Measurements from ENCODE around the gene KIF6.

DNA sequence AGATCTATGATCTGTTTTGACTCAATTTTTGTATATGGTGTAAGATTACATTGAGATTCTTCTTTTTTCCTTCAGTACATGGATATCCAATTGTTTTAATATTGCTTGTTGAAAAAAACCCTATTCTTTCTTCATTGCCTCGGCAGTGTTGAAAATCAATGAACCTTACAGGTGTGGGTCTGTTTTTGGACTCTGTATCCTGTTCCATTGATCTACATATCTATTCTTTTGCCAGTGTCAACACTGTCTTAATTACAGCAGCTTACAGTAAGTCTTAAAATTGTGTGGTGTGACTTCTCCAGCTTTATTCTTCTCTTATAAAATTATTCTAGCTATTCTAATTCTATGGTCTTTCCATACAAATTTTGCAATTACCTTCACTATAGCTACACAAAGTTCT is 320.9 kb downstream of the KIF6 start:
- no peak for TF ChIP-seq POLR2A (IDR thresholded peaks at IDR 0.05)
- TF ChIP-seq, protein P1, sequence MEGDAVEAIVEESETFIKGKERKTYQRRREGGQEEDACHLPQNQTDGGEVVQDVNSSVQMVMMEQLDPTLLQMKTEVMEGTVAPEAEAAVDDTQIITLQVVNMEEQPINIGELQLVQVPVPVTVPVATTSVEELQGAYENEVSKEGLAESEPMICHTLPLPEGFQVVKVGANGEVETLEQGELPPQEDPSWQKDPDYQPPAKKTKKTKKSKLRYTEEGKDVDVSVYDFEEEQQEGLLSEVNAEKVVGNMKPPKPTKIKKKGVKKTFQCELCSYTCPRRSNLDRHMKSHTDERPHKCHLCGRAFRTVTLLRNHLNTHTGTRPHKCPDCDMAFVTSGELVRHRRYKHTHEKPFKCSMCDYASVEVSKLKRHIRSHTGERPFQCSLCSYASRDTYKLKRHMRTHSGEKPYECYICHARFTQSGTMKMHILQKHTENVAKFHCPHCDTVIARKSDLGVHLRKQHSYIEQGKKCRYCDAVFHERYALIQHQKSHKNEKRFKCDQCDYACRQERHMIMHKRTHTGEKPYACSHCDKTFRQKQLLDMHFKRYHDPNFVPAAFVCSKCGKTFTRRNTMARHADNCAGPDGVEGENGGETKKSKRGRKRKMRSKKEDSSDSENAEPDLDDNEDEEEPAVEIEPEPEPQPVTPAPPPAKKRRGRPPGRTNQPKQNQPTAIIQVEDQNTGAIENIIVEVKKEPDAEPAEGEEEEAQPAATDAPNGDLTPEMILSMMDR (IDR thresholded peaks at IDR 0.05), result no peak
- TF ChIP-seq POLR2AphosphoS5 (IDR thresholded peaks at IDR 0.05), result no peak
